ENCODE measurements around the gene SGIP1. TPM values are rescaled to one million over a fixed set of nuclear protein-coding genes. Genes with fewer than 3 reads are reported as not detected.
"Not testable (repeated sequence)": the region's sequence is repeated elsewhere in the genome, so short reads cannot be mapped to it uniquely, and the experiment has no call there.

SGIP1 gene
- total RNA-seq, 4 donors from 2014 or later = 3.9 to 14.7 (median 6.5) TPM

- Histone ChIP-seq H3K9me3 (no peaks in the 10 kb centered on the region), H3K27me3 (no peaks in the 10 kb centered on the region), H3K4me3 (no peak overlapping the region), H3K36me3 (no peaks in the 10 kb centered on the region), H3K27ac (no peak overlapping the region), H3K4me1 (no peaks in the 10 kb centered on the region)
- 77 to 78% methylated on average over 6 of the region's 6 CpGs for WGBS, 2 donors
- no peak for DNase-seq (ENCODE audit: low spot score in 2 of 2)
- TF ChIP-seq CTCF (IDR thresholded peaks at IDR 0.05) = no peak
- no peak for TF ChIP-seq POLR2A (IDR thresholded peaks at IDR 0.05)
- no peak for TF ChIP-seq EP300 (IDR thresholded peaks at IDR 0.05)
Measured at GRCh38 chr1:66788231-66788939, 254.4 kb downstream of the SGIP1 start.

GRCh38 chr1:66791621-66792610 is 258.0 kb downstream of the SGIP1 start:
- 81 to 94% methylated on average over 5 of the region's 5 CpGs for WGBS, 2 donors

GRCh38 chr1:66795839-66796238 is 261.9 kb downstream of the SGIP1 start:
- 91 to 95% methylated on average over 2 of the region's 2 CpGs for WGBS, 2 donors
- not testable (repeated sequence) for H3K4me1 ChIP-seq; H3K4me3 ChIP-seq; H3K36me3 ChIP-seq; DNase-seq (ENCODE audit: low spot score in 2 of 2); H3K27ac ChIP-seq; H3K9me3 ChIP-seq; H3K27me3 ChIP-seq

More at GRCh38 chr1:66791621-66792610, 258.0 kb downstream of the SGIP1 start:
- Histone ChIP-seq H3K9me3 (no peaks in the 10 kb centered on the region), H3K4me1 (no peaks in the 10 kb centered on the region), H3K27me3 (no peaks in the 10 kb centered on the region), H3K4me3 (no peak overlapping the region), H3K27ac (no peak overlapping the region), H3K36me3 (no peaks in the 10 kb centered on the region)
- no peak for DNase-seq (ENCODE audit: low spot score in 2 of 2)
- no peak for TF ChIP-seq EP300 (IDR thresholded peaks at IDR 0.05)
- TF ChIP-seq POLR2A (IDR thresholded peaks at IDR 0.05) = no peak
- TF ChIP-seq CTCF (IDR thresholded peaks at IDR 0.05) = no peak

Small RNA genes lying within 50 kb of the gene (small RNA-seq; reads per million reads assigned to genes)
- gene MIR3117 = not detected

Other genes starting within 250 kb of the SGIP1 start
- 1 to 10 TPM in 2 of 4 donors, under 1 TPM in 1, not detected in 1; 0.78 to 6.3 (median 4.5) TPM for gene DYNLT5, start 218.3 kb downstream of the SGIP1 start, total RNA-seq